IMR-90 (cell line): ENCODE measurements around the gene ERICH6. TPM values are rescaled to one million over a fixed set of nuclear protein-coding genes. Genes with fewer than 3 reads are reported as not detected.

Experiments
- ATAC-seq: fragments of 200-7000 bp; cut with Tn5 transposase; 2 replicates; pipeline ENCODE4 v1.9.1; 2020; ENCODE audit warnings: low read depth, mild to moderate bottlenecking, moderate library complexity
- BruUV-seq: library from RNA; stranded (reverse); fragments of 400-500 nt; replicated peaks from 2 replicates; lab custom pipeline; 2021; lab: Mats Ljungman, UMichigan
- CTCF ChIA-PET: fragments of 300-600 bp; formaldehyde crosslinking; extraction: SDS; loops from one replicate; lab custom pipeline; 2021; ENCODE audit warnings: antibody characterized with exemption; lab: Yijun Ruan, JAX
- POLR2A ChIA-PET: fragments of 300-600 bp; sonication (Branson Sonifier 250); formaldehyde crosslinking; loops from one replicate; lab custom pipeline; 2022; ENCODE audit warnings: antibody characterized with exemption; ENCODE audit not compliant: unreplicated experiment; lab: Charles Lee
- DNase-seq: peaks from one replicate; pipeline ENCODE4 v3.0.0; 2013
- H2AFZ ChIP-seq: replicated peaks from 2 replicates; pipeline ENCODE3; 2013; ENCODE audit warnings: low read length, mild to moderate bottlenecking; ENCODE audit not compliant: poor library complexity
- H2AK5ac ChIP-seq: 2 replicates; pipeline ENCODE4 v1.6.1; 2013; ENCODE audit warnings: low read depth, low read length, inconsistent platforms
- H2AK9ac ChIP-seq: replicated peaks from 2 replicates; pipeline ENCODE3; 2013; ENCODE audit warnings: mild to moderate bottlenecking, low read depth, low read length, moderate library complexity; ENCODE audit not compliant: poor library complexity
- H2BK120ac ChIP-seq: 2 replicates; pipeline ENCODE4 v1.6.1; 2013; ENCODE audit warnings: low read depth, low read length, inconsistent platforms
- H2BK15ac ChIP-seq: 3 replicates; pipeline ENCODE4 v1.6.1; 2013; ENCODE audit warnings: low read depth, low read length, inconsistent platforms
- H2BK20ac ChIP-seq: 2 replicates; pipeline ENCODE4 v1.6.1; 2013; ENCODE audit warnings: low read depth, mild to moderate bottlenecking, inconsistent platforms, low read length, moderate library complexity
- H2BK5ac ChIP-seq: 2 replicates; pipeline ENCODE4 v1.6.1; 2013; ENCODE audit warnings: mild to moderate bottlenecking, low read depth, low read length, inconsistent platforms; ENCODE audit not compliant: poor library complexity, severe bottlenecking
- H3K14ac ChIP-seq: replicated peaks from 2 replicates; pipeline ENCODE4 v1.6.1; 2013; ENCODE audit warnings: low read depth, low read length, inconsistent platforms
- H3K18ac ChIP-seq: 2 replicates; pipeline ENCODE4 v1.6.1; 2013; ENCODE audit warnings: low read depth, low read length, control low read depth
- H3K23ac ChIP-seq: 2 replicates; pipeline ENCODE4 v1.6.1; 2013; ENCODE audit warnings: low read depth, low read length, inconsistent platforms
- H3K27ac ChIP-seq: 2 replicates; pipeline ENCODE4 v1.5.1; 2013; ENCODE audit warnings: mild to moderate bottlenecking, control low read depth, low read length; ENCODE audit not compliant: insufficient read depth
- H3K27me3 ChIP-seq: 2 replicates; pipeline ENCODE4 v1.6.1; 2013; ENCODE audit warnings: low read length; ENCODE audit not compliant: control insufficient read depth, insufficient read depth
- H3K36me3 ChIP-seq: 2 replicates; pipeline ENCODE4 v1.6.1; 2013; ENCODE audit warnings: low read length, mixed read lengths; ENCODE audit not compliant: control insufficient read depth, insufficient read depth
- H3K4ac ChIP-seq: 2 replicates; pipeline ENCODE4 v1.6.1; 2013; ENCODE audit warnings: low read depth, low read length, inconsistent platforms
- H3K4me1 ChIP-seq: 2 replicates; pipeline ENCODE4 v1.6.1; 2013; ENCODE audit warnings: low read length, mixed read lengths; ENCODE audit not compliant: control insufficient read depth, insufficient read depth
- H3K4me2 ChIP-seq: 2 replicates; pipeline ENCODE4 v1.6.1; 2013; ENCODE audit warnings: low read depth, mild to moderate bottlenecking, control low read depth, low read length, moderate library complexity
- H3K4me3 ChIP-seq: 2 replicates; pipeline ENCODE4 v1.5.1; 2013; ENCODE audit warnings: low read depth, mild to moderate bottlenecking, control low read depth, low read length, moderate library complexity; ENCODE audit not compliant: insufficient read depth
- H3K56ac ChIP-seq: 2 replicates; pipeline ENCODE4 v1.6.1; 2013; ENCODE audit warnings: low read length, inconsistent platforms; ENCODE audit not compliant: insufficient read depth; ENCODE audit errors: extremely low read depth
- H3K79me1 ChIP-seq, 2 experiments: 2 replicates each; pipeline ENCODE4 v1.6.1; 2013; ENCODE audit warnings: low read length in 2 of 2, inconsistent platforms in 1 of 2, low read depth in 1 of 2
- H3K9ac ChIP-seq: 2 replicates; pipeline ENCODE4 v1.6.1; 2013; ENCODE audit warnings: low read depth, low read length, control low read depth
- H3K9me1 ChIP-seq: 2 replicates; pipeline ENCODE4 v1.6.1; 2013; ENCODE audit warnings: low read length, inconsistent platforms; ENCODE audit not compliant: insufficient read depth
- H3K9me3 ChIP-seq: 2 replicates; pipeline ENCODE4 v1.6.1; 2013; ENCODE audit warnings: low read length; ENCODE audit not compliant: control insufficient read depth, insufficient read depth
- H4K20me1 ChIP-seq: 2 replicates; pipeline ENCODE4 v1.6.1; 2013; ENCODE audit warnings: low read length, inconsistent platforms; ENCODE audit not compliant: insufficient read depth
- H4K5ac ChIP-seq: 2 replicates; pipeline ENCODE4 v1.6.1; 2013; ENCODE audit warnings: mild to moderate bottlenecking, low read depth, low read length, control low read depth
- H4K8ac ChIP-seq, 2 experiments: 2 replicates each; pipeline ENCODE4 v1.6.1; 2013; ENCODE audit warnings: low read depth in 2 of 2, low read length in 2 of 2, control low read depth in 1 of 2, inconsistent platforms in 1 of 2
- H4K91ac ChIP-seq: 2 replicates; pipeline ENCODE4 v1.6.1; 2013; ENCODE audit warnings: low read depth, low read length, inconsistent platforms; ENCODE audit not compliant: insufficient read depth
- CEBPB ChIP-seq: IDR thresholded peaks from 2 replicates; pipeline ENCODE4 v1.6.1; 2012; ENCODE audit warnings: low read depth, low read length, improper control_type of control experiment
- MAZ ChIP-seq: IDR thresholded peaks from 2 replicates; pipeline ENCODE4 v1.6.1; 2012; ENCODE audit warnings: low read depth, mild to moderate bottlenecking, low read length, improper control_type of control experiment, moderate library complexity, borderline replicate concordance
- SMC3 ChIP-seq: fragments of 150-350 bp; IDR thresholded peaks from 2 replicates; pipeline ENCODE4 v1.6.1; 2016; ENCODE audit warnings: low read depth, mild to moderate bottlenecking, antibody characterized with exemption, low read length, moderate library complexity
- USF2 ChIP-seq: fragments of 150-350 bp; IDR thresholded peaks from 2 replicates; pipeline ENCODE4 v1.6.1; 2017; ENCODE audit warnings: mild to moderate bottlenecking, antibody characterized with exemption, low read length, low read depth
- WGBS, 2 experiments: methylation state at CpG; one replicate each; pipeline versions ENCODE4 v1.1.5 to v1.1.7; 2013; ENCODE audit warnings: missing lambda C conversion rate in 2 of 2; ENCODE audit not compliant: insufficient read length in 1 of 2; ENCODE audit errors: extremely low coverage in 2 of 2; 5-methylcytosine and 5-hydroxymethylcytosine counted together
- dilution Hi-C: fragments of 300-500 bp; cut with HindIII; formaldehyde crosslinking; loops from one replicate; pipeline ENCODE4 v1.14.3; 2018; ENCODE audit warnings: low sequenced_read_pairs; ENCODE audit not compliant: unreplicated experiment
- in situ Hi-C: fragments of 300-500 bp; cut with MboI; formaldehyde crosslinking; loops from 3 replicates; pipeline ENCODE4 v1.14.3; 2019; ENCODE audit warnings: low sequenced_read_pairs, inconsistent platforms, mixed read lengths
- intact Hi-C: fragments of 100-400 bp; cut with micrococcal nuclease; formaldehyde crosslinking; loops from 2 replicates; pipeline ENCODE4 v1.10.0; 2022
- polyA plus RNA-seq, 3 experiments: library from polyadenylated mRNA; depleted of rRNA; stranded (reverse); fragments of >200 nt; gene quantifications; 2 replicates each; pipeline ENCODE4 v1.2.3, GENCODE V29; 2012; ENCODE audit warnings: low replicate concordance in 1 of 3
- total RNA-seq: library from RNA; depleted of rRNA; stranded (reverse); fragments of >200 nt; gene quantifications from 2 replicates; pipeline ENCODE4 v1.2.3, GENCODE V29; 2012
- TF ChIP-seq, protein P1 (sequence below): fragments of 150-350 bp; IDR thresholded peaks from 2 replicates; pipeline ENCODE4 v1.6.1; 2016; ENCODE audit warnings: low read depth, mild to moderate bottlenecking, low read length, moderate library complexity, borderline replicate concordance

The ERICH6 gene
- total and polyA plus RNA-seq, 2 of the 4 experiments (the other 2 are of a cell fraction): under 0.01 TPM; not detected in 1

DNA sequence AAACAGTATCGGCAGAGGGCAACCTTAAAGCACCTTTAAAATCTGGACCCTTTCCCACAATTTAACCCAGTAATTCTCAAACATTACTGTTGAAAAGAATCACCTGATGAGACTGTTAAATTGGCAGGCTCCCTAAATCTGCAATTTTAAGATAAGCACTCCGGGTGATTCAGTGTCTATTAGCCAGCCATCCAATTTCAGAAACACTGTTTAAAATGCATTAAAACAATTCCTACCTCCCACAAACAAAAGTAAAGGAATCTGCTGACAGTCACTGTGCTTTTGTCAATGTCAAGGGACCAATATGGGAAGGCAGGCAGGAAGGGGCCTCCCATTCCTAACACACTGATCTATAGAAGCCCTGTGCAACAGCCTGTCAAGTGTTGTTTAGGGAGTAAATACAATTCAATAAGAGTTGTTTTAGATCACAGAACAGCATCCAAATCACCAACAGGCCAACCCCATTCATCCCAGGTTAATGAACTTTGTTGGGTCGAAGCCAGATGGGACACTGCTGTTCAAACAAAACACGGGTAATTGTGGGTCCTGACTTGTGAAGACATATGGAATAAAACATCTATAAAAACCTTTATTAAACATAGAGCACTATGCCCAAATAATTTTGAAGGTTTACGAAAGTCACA is 37.9 kb upstream of the ERICH6 start:
- Histone ChIP-seq H3K23ac (no peak overlapping the region), H3K4me2 (no peak overlapping the region), H2BK15ac (no peak overlapping the region), H2BK20ac (no peak overlapping the region), H3K14ac (no peak overlapping the region), H3K36me3 (peaks cover 18% of the 10 kb centered on the region), H3K4me1 (peaks cover 11% of the 10 kb centered on the region), H3K4ac (no peak overlapping the region), H2BK120ac (no peak overlapping the region), H3K27me3 (no peaks in the 10 kb centered on the region), H3K18ac (no peak overlapping the region), H3K4me3 (no peak overlapping the region), H3K9me3 (no peaks in the 10 kb centered on the region), H3K79me1 (peaks cover 36 to 77% of the 10 kb centered on the region in 2 experiments), H2BK5ac (no peak overlapping the region), H2AK5ac (no peak overlapping the region), H3K56ac (no peak overlapping the region), H4K20me1 (peaks cover 61% of the 10 kb centered on the region; the same call in 1 of the 2 replicates), H3K27ac (no peak overlapping the region), H4K5ac (no peak overlapping the region), H4K91ac (no peak overlapping the region), H2AFZ (no peak overlapping the region), H2AK9ac (no peak overlapping the region), H3K9me1 (peaks cover 25% of the 10 kb centered on the region), H4K8ac (no peak overlapping the region), H3K9ac (no peak overlapping the region)
- WGBS, 2 experiments: no CpG with 5 or more reads among the region's 5 CpGs
- in situ Hi-C loops (no loop called here), intact Hi-C loops (no loop called here), dilution Hi-C loops (no loop called here)
- CTCF ChIA-PET: no interaction called here
- BruUV-seq: TSS peak; percentile 59
- POLR2A ChIA-PET: no interaction called here
- no peak for TF ChIP-seq CEBPB
- no peak for TF ChIP-seq SMC3
- TF ChIP-seq, protein P1, sequence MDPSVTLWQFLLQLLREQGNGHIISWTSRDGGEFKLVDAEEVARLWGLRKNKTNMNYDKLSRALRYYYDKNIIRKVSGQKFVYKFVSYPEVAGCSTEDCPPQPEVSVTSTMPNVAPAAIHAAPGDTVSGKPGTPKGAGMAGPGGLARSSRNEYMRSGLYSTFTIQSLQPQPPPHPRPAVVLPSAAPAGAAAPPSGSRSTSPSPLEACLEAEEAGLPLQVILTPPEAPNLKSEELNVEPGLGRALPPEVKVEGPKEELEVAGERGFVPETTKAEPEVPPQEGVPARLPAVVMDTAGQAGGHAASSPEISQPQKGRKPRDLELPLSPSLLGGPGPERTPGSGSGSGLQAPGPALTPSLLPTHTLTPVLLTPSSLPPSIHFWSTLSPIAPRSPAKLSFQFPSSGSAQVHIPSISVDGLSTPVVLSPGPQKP: no peak
- no peak for TF ChIP-seq USF2
- no peak for TF ChIP-seq MAZ
- ATAC-seq: no peak
- DNase-seq: no peak
